ENCODE data around the gene S1PR1. TPM values are rescaled to one million over a fixed set of nuclear protein-coding genes. Genes with fewer than 3 reads are reported as not detected.

S1PR1 gene
- total RNA-seq, 6 donors from 2014 or later = 18.9 to 130 (median 76.5) TPM

DNA sequence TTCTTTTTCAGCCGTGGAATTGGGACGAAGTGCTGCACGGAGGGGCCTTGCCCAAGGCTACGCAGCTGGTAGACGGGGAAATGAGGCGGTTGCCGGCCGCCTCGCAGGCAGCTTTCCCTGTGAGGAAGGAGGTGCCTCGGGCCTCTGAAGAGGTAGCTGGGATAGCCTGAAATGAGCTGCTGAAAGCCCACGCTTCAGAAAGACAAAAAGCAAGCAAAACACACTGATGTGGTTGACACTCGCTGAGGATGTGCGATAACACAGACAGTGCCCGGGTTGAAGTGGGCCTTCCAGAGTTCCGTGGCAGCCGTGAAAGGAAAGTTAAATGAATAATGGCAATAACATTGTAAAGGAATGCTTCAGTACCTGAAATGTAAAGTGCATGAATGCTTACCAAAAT is 47.2 kb downstream of the S1PR1 start:
- no peaks in the 10 kb centered on the region for H3K36me3 ChIP-seq
- no peak for ATAC-seq (ENCODE audit: low FRiP score in 2 of 2)
- H3K9me3 ChIP-seq = no peaks in the 10 kb centered on the region
- H3K27me3 ChIP-seq = no peaks in the 10 kb centered on the region
- H3K27ac ChIP-seq = no peak overlapping the region
- DNase-seq = peak in 1 of 2 donors; percentile 44
- no peak overlapping the region for H3K4me3 ChIP-seq
- TF ChIP-seq, protein P1, sequence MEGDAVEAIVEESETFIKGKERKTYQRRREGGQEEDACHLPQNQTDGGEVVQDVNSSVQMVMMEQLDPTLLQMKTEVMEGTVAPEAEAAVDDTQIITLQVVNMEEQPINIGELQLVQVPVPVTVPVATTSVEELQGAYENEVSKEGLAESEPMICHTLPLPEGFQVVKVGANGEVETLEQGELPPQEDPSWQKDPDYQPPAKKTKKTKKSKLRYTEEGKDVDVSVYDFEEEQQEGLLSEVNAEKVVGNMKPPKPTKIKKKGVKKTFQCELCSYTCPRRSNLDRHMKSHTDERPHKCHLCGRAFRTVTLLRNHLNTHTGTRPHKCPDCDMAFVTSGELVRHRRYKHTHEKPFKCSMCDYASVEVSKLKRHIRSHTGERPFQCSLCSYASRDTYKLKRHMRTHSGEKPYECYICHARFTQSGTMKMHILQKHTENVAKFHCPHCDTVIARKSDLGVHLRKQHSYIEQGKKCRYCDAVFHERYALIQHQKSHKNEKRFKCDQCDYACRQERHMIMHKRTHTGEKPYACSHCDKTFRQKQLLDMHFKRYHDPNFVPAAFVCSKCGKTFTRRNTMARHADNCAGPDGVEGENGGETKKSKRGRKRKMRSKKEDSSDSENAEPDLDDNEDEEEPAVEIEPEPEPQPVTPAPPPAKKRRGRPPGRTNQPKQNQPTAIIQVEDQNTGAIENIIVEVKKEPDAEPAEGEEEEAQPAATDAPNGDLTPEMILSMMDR (IDR thresholded peaks at IDR 0.05) = no peak
- TF ChIP-seq POLR2AphosphoS5 (IDR thresholded peaks at IDR 0.05) (no peak), EP300 (IDR thresholded peaks at IDR 0.05) (no peak), POLR2A (IDR thresholded peaks at IDR 0.05) (no peak)
- 83 to 91% methylated on average over 16 of the region's 16 CpGs for WGBS, 2 donors
- H3K4me1 ChIP-seq = peaks cover 8 to 18% (median 12%) of the 10 kb centered on the region in 4 donors

DNA sequence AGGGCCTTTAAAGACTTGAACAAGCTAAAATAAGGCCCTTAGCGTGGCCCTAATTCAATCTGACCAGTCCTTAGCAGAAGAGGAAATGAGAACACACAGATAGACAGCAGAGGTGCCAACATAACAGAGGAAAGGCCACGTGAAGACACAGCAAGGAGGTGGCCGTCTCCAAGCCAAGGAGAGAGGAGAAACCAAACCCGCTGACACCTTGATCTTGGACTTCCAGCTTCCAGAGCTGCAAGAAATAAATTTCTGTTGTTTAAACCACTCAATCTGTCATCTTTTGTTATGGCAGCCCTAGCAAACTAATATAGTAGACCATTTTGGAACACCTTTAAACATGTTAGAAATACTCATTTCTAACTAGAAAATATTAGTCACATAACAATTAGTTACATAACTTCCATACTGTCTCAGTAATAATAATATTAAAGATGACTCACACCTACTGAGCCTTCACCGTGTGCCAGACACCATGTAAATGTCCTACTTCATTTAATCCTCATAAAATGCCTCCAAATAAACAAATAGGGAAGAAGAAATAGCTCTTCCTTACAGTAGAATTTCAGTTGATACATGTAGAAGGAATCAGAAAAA is 47.9 kb downstream of the S1PR1 start:
- WGBS, 2 donors = 83 to 89% methylated on average over 5 of the region's 5 CpGs
- ATAC-seq (ENCODE audit: low FRiP score in 2 of 2) (no peak), DNase-seq (no peak)
- no peaks in the 10 kb centered on the region for H3K27me3 ChIP-seq
- no peak overlapping the region for H3K27ac ChIP-seq
- TF ChIP-seq, protein P1 (IDR thresholded peaks at IDR 0.05) = no peak
- TF ChIP-seq POLR2AphosphoS5 (IDR thresholded peaks at IDR 0.05) (no peak), EP300 (IDR thresholded peaks at IDR 0.05) (no peak), POLR2A (IDR thresholded peaks at IDR 0.05) (no peak)
- H3K4me1 ChIP-seq = peaks cover 8 to 18% (median 12%) of the 10 kb centered on the region in 4 donors
- H3K9me3 ChIP-seq = no peaks in the 10 kb centered on the region
- no peak overlapping the region for H3K4me3 ChIP-seq
- H3K36me3 ChIP-seq = no peaks in the 10 kb centered on the region

DNA sequence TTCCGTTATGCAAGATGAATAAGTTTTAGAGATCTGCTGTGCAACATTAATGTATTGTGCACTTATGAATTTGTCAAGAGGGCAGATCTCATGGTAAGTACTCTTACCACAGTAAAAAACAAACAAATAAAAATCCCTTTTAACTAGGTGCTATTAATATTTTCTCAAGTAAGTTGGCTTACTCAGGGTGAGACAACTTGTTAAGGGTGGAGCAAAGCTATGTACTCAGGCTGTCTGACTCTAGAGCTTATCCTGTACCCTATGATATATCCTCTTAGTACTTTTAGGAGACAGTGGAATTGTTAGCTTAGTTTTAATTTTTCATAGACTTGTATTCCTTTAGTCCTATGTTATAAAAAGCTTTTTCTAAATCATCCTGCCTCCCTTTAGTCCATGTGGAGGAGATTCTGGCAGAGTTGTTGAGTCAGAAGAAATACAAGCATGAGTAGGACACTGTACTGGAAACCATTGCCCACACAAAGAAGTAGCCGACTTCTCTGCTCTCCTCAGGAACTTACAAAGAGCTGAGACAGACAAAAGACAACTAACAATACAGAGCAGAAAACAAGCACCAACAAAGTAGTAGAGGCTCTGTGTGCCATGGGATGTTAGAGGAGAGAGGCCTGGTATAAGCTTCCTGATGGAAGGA is 49.2 kb downstream of the S1PR1 start:
- Histone ChIP-seq H3K27me3 (no peaks in the 10 kb centered on the region), H3K4me1 (peaks cover 8 to 19% (median 13%) of the 10 kb centered on the region in 4 donors), H3K27ac (no peak overlapping the region), H3K36me3 (no peaks in the 10 kb centered on the region), H3K9me3 (no peaks in the 10 kb centered on the region), H3K4me3 (no peak overlapping the region)
- DNase-seq (no peak), ATAC-seq (ENCODE audit: low FRiP score in 2 of 2) (no peak)
- WGBS, 2 donors = 56 to 62% methylated on average over 2 of the region's 2 CpGs
- TF ChIP-seq, protein P1 (IDR thresholded peaks at IDR 0.05) = no peak
- TF ChIP-seq POLR2A (IDR thresholded peaks at IDR 0.05) = no peak
- TF ChIP-seq POLR2AphosphoS5 (IDR thresholded peaks at IDR 0.05) = no peak
- TF ChIP-seq EP300 (IDR thresholded peaks at IDR 0.05) = no peak

DNA sequence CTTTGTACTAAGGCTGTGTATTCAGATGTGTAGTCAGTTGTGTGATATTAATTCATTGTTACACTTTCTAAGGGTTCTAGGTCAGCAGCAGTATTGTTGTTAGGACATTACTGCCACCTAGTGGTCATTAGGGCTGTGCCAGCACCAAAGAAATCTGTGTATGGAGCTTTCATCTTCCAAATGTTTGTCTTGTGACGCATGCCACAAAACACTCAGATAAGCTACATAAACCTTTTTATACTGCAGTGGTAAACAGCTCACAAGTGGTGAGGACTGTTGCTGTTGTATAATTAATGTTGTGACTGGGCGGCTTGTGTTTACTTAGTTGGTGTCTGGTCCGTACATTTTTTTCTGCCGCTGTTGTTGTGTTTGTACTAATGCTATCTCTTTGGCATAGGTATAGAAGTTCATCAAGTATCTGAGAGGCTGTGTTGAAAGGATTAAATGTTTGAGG is 51.7 kb downstream of the S1PR1 start:
- whole genome bisulfite sequencing, 2 donors = 33 to 35% methylated on average over 4 of the region's 4 CpGs
- peaks cover 16 to 27% (median 19%) of the 10 kb centered on the region in 4 donors for H3K4me1 ChIP-seq
- no peaks in the 10 kb centered on the region for H3K27me3 ChIP-seq
- DNase-seq (peak in 1 of 2 donors; percentile 63), ATAC-seq (ENCODE audit: low FRiP score in 2 of 2) (peak; percentile 86 to 91)
- H3K27ac ChIP-seq = peak overlapping the region in 2 of 4 donors; percentile 15 to 41
- H3K4me3 ChIP-seq = peak overlapping the region in 1 of 4 donors; percentile 26
- no peaks in the 10 kb centered on the region for H3K9me3 ChIP-seq
- TF ChIP-seq, protein P1 (IDR thresholded peaks at IDR 0.05) = peak; percentile 86 to 91 (median 90)
- TF ChIP-seq POLR2AphosphoS5 (IDR thresholded peaks at IDR 0.05) = peak in 1 of 2 donors; percentile 46
- TF ChIP-seq POLR2A (IDR thresholded peaks at IDR 0.05) = no peak
- TF ChIP-seq EP300 (IDR thresholded peaks at IDR 0.05) = no peak
- no peaks in the 10 kb centered on the region for H3K36me3 ChIP-seq
